Gastroesophageal sphincter (tissue), 4 donors: Measurements from ENCODE around the gene CDH22. TPM values are rescaled to one million over a fixed set of nuclear protein-coding genes. Genes with fewer than 3 reads are reported as not detected.

Experiments used
- ATAC-seq: fragments of 150-250 bp; one replicate; pipeline ENCODE4 v1.9.1; 2016; ENCODE audit warnings: mild to moderate bottlenecking, moderate library complexity
- H3K27ac ChIP-seq, 4 donors: fragments of 200-600 bp; sonication (generic) in 3 of 4; 1 replicate in 3 of 4; 2 replicates in 1 of 4; pipeline ENCODE4 v1.5.1; 2016 to 2019
- H3K27me3 ChIP-seq: fragments of 200-600 bp; sonication (generic); one replicate; pipeline ENCODE4 v1.5.1; 2019
- H3K36me3 ChIP-seq, 2 donors: fragments of 200-600 bp; sonication (generic); one replicate each; pipeline ENCODE4 v1.5.1; 2019; ENCODE audit warnings: control low read depth in 1 of 2
- H3K4me1 ChIP-seq, 3 donors: fragments of 200-600 bp; sonication (generic); 1 replicate in 2 of 3; 2 replicates in 1 of 3; pipeline ENCODE4 v1.5.1; 2016 to 2019; ENCODE audit warnings: control low read depth in 2 of 3
- H3K4me3 ChIP-seq, 2 donors: fragments of 200-600 bp; sonication (generic); one replicate each; pipeline ENCODE4 v1.5.1; 2019; ENCODE audit warnings: mild to moderate bottlenecking in 1 of 2, moderate library complexity in 1 of 2
- H3K9me3 ChIP-seq, 3 donors: fragments of 200-600 bp; sonication (generic); one replicate each; pipeline ENCODE4 v1.5.1; 2017 to 2019; ENCODE audit warnings: control low read depth in 2 of 3
- EP300 ChIP-seq: sonication (generic); formaldehyde crosslinking; IDR thresholded peaks from one replicate; pipeline ENCODE4 v1.6.1; 2017; ENCODE audit warnings: antibody characterized with exemption, mild to moderate bottlenecking
- POLR2A ChIP-seq, 2 donors: fragments of 450-650 bp; IDR thresholded peaks; one replicate each; pipeline ENCODE4 v1.6.1; 2017; ENCODE audit warnings: antibody characterized with exemption in 2 of 2, mild to moderate bottlenecking in 2 of 2, moderate library complexity in 1 of 2
- POLR2AphosphoS5 ChIP-seq: sonication (generic); formaldehyde crosslinking; IDR thresholded peaks from one replicate; pipeline ENCODE4 v1.6.1; 2017; ENCODE audit warnings: antibody characterized with exemption
- WGBS, 2 donors: methylation state at CpG; one replicate each; pipeline ENCODE4 v1.1.5; 2018; ENCODE audit warnings: low coverage in 1 of 2; 5-methylcytosine and 5-hydroxymethylcytosine counted together
- total RNA-seq, 4 donors: library from RNA; depleted of rRNA; stranded (reverse); fragments of >200 nt; gene quantifications; one replicate each; pipeline ENCODE4 v1.1.0, GENCODE V29; 2016
- TF ChIP-seq, protein P1 (sequence below), 4 experiments: fragments of 200-600 bp in 2 of 4; fragments of 450-650 bp in 2 of 4; sonication (generic) in 1 of 4; IDR thresholded peaks; one replicate each; pipeline ENCODE4 v1.5.1; 2017 to 2019; ENCODE audit warnings: antibody characterized with exemption in 4 of 4, mild to moderate bottlenecking in 2 of 4, moderate library complexity in 2 of 4

CDH22 gene
- total RNA-seq, 4 donors from 2014 or later = 0.15 TPM; not detected in 3

DNA sequence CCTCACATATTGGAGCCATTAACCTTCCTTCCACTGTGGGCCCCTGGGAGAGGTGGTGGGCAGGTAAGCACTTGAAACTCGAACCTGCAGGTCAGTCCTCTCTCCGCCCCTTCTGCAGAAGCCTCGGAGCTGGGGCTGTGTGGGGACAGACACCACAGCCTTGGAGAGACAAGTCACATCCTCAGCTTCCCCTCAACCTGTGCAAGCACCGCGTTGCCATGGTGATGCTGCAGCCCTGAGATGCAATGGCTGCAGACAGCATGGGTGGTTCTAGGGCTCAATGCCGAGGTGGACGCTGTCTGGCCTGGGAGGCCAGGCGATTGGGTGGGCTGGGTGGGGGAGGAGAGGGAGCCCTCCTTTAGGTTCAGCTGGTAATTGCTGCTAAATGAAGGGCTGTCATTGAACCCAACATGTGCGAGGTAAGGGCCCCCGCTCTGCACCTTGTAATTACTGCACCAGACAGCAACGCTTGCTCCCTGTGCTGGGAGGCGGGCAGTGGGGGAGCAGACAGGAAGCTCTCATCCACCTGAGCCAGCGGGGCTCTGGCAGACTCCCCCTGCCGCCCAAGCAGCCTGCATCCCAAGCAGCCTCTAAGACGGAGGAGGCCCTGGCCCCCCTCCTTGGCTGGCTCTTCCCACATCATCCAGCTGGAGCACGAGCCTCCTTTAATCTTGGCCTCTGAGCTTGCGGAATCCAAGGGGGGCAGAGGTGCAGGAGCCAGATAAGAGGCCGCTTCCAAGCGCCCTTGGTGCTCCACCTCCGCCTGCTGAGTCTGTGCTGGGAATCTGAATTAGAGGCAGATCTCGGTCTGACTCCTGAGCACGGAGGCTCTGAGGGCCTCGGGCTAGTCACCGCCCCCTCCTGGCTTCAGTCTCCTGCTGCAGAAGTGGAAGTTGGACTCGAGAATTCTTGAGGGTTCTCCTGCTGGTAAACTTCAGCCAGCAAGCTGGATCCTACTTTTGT lies 39.8 kb upstream of the CDH22 start:
- Histone ChIP-seq H3K27me3 (peaks cover 5% of the 10 kb centered on the region), H3K4me1 (peaks cover 0 to 36% (median 0%) of the 10 kb centered on the region in 3 donors), H3K9me3 (no peaks in the 10 kb centered on the region), H3K27ac (peak overlapping the region in 1 of 4 donors; percentile 17), H3K4me3 (no peak overlapping the region), H3K36me3 (peaks cover 0 to 59% of the 10 kb centered on the region in 2 donors)
- TF ChIP-seq, protein P1, sequence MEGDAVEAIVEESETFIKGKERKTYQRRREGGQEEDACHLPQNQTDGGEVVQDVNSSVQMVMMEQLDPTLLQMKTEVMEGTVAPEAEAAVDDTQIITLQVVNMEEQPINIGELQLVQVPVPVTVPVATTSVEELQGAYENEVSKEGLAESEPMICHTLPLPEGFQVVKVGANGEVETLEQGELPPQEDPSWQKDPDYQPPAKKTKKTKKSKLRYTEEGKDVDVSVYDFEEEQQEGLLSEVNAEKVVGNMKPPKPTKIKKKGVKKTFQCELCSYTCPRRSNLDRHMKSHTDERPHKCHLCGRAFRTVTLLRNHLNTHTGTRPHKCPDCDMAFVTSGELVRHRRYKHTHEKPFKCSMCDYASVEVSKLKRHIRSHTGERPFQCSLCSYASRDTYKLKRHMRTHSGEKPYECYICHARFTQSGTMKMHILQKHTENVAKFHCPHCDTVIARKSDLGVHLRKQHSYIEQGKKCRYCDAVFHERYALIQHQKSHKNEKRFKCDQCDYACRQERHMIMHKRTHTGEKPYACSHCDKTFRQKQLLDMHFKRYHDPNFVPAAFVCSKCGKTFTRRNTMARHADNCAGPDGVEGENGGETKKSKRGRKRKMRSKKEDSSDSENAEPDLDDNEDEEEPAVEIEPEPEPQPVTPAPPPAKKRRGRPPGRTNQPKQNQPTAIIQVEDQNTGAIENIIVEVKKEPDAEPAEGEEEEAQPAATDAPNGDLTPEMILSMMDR (IDR thresholded peaks at IDR 0.05) = no peak
- TF ChIP-seq POLR2A (IDR thresholded peaks at IDR 0.05) (no peak), EP300 (no peak), POLR2AphosphoS5 (no peak)
- no CpG with 5 or more reads among the region's 25 CpGs for WGBS, 2 donors
- ATAC-seq = peak; percentile 57

DNA sequence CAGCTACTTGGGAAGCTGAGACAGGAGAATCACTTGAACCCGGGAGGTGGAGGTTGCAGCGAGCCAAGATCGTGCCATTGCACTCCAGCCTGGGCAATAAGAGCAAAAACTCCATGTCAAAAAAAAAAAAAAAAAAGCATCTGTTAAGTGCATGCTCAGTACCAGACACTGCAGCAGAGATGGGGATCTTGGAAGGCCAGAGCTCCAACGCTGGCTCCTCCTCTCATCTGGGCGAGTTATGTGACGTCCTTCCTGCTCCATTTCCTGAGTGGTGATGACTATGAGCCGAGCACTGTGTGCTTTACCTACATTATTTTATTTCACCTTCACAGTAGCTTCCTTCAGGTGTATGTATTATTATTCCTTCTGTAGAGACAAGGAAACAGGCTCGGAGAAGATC lies 38.5 kb upstream of the CDH22 start:
- no peaks in the 10 kb centered on the region for H3K9me3 ChIP-seq
- H3K36me3 ChIP-seq = peaks cover 0 to 52% of the 10 kb centered on the region in 2 donors
- TF ChIP-seq, protein P1 (IDR thresholded peaks at IDR 0.05) = no peak
- TF ChIP-seq POLR2AphosphoS5 (no peak), EP300 (no peak), POLR2A (IDR thresholded peaks at IDR 0.05) (no peak)
- no peak overlapping the region for H3K4me3 ChIP-seq
- ATAC-seq = no peak
- peaks cover 16% of the 10 kb centered on the region for H3K27me3 ChIP-seq
- peaks cover 0 to 50% (median 0%) of the 10 kb centered on the region in 3 donors for H3K4me1 ChIP-seq
- no peak overlapping the region for H3K27ac ChIP-seq
- WGBS, 2 donors = 66 to 84% methylated on average over 5 to 6 of the region's 8 CpGs

DNA sequence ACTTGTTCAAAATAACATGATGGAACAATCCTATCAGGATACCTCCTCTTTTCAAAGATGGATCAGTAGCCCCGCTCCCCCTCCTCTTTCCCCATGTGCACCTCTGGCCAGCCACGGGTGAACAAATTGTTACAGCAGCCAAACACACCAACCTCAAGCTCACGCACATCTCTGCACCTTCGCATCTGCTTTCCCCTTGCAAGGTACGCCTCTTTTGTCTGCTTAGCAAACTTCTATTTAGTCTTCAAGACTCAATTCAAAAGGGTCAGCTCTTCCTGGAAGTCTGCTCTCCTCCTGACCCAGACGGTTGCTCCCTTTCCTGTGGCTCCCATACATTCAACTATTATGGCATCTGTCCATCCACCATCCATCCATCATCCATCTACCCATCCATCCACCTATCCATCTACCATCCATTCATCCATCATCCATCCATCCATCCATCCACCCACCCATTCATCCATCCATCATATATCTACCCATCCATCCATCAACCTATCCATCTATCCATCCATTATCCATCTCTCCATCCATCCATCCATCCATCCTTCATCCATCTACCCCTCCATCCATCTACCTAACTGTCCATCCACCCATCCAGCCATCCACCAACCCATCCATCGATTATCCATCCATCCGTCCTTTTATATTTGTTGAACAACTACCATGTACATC lies 36.3 kb upstream of the CDH22 start:
- TF ChIP-seq EP300 (no peak), POLR2AphosphoS5 (no peak), POLR2A (IDR thresholded peaks at IDR 0.05) (no peak)
- TF ChIP-seq, protein P1 (IDR thresholded peaks at IDR 0.05) = no peak
- H3K4me3 ChIP-seq = no peak overlapping the region
- peaks cover 0 to 31% of the 10 kb centered on the region in 2 donors for H3K36me3 ChIP-seq
- H3K27me3 ChIP-seq = peaks cover 38% of the 10 kb centered on the region
- H3K4me1 ChIP-seq = peaks cover 0 to 47% (median 0%) of the 10 kb centered on the region in 3 donors
- 54 to 79% methylated on average over 7 to 8 of the region's 8 CpGs for WGBS, 2 donors
- no peak for ATAC-seq
- no peaks in the 10 kb centered on the region for H3K9me3 ChIP-seq
- no peak overlapping the region for H3K27ac ChIP-seq

DNA sequence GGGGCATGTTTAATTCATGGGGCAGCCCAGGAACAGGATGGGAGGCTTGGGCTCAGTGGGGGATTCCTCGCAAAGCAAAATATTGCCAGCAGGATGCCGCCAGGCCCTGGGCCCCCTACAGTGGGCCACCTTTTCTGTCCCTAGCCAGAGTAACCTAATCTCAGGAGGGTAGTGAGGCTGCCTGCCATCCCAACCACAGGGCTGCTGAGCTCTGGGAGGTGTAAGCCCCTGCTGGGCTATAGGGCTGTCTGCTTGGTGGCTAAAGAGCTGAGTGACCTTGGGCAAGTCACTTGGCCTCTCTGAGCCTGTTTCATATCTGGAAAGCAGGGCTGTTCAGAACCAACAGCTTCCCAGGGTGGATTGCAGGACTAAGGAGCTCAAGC lies 35.7 kb upstream of the CDH22 start:
- Histone ChIP-seq H3K27me3 (peaks cover 44% of the 10 kb centered on the region), H3K9me3 (no peaks in the 10 kb centered on the region), H3K4me1 (peaks cover 0 to 43% (median 0%) of the 10 kb centered on the region in 3 donors), H3K36me3 (peaks cover 0 to 24% of the 10 kb centered on the region in 2 donors), H3K27ac (no peak overlapping the region), H3K4me3 (no peak overlapping the region)
- 60% methylated on average over 1 of the region's 2 CpGs; no CpG with 5 or more reads in 1 of the 2 donors for WGBS, 2 donors
- ATAC-seq = no peak
- TF ChIP-seq, protein P1 (IDR thresholded peaks at IDR 0.05) = no peak
